ENCODE results near the gene SNCAIP.
"Not testable (repeated sequence)": the region's sequence is repeated elsewhere in the genome, so short reads cannot be mapped to it uniquely, and the experiment has no call there.

SNCAIP gene

GRCh38 chr5:122315521-122315920 lies 3.5 kb downstream of the SNCAIP start:
- DNase-seq (ENCODE audit: low read depth): no peak

- DNase-seq (ENCODE audit: low read depth): no peak
Observed at GRCh38 chr5:122316656-122317055, 4.6 kb downstream of the SNCAIP start.

- DNase-seq (ENCODE audit: low read depth): no peak
Observed at GRCh38 chr5:122319897-122320296, 7.9 kb downstream of the SNCAIP start.

DNA sequence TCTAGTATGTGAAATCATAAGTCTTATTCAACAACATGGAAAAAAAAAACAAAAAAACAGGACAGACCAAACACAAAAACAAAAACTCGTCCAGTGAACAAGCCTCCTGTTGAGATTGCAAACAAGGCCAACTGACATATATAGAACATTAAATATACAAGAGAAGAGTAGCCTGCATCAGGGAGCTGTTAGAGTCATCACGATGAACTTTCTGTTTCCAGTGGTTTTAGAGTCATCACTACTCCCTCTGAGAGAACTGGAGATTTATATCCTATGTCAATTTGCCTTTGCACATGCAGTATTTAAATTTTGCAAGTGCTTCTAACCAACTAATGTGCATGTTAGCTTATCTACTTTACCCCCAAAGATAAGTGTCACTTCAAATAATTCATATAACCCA lies 9.9 kb downstream of the SNCAIP start:
- DNase-seq (ENCODE audit: low read depth): no peak

GRCh38 chr5:122322801-122323548 lies 10.9 kb downstream of the SNCAIP start:
- DNase-seq (ENCODE audit: low read depth): no peak

DNA sequence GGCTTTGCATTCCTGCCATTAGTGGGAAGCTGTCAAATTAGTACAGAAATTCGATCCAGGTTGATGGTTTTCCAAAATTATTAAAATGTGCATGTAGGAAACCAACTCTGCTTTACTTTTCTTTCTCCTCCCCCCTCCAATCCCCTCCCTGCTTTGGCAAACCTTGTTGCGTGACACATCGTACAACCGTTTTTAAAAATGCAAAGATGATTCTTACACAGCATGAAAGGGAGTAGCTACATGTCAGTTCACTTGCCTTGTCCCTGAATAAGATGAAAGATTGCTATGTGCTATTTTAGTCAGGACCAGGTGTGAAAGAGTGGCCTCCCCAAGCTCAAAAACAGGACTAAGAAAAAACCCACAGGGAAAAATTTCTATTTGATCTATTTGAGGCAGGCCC lies 11.7 kb downstream of the SNCAIP start:
- no peak for DNase-seq (ENCODE audit: low read depth)

GRCh38 chr5:122327110-122327509 lies 15.1 kb downstream of the SNCAIP start:
- DNase-seq (ENCODE audit: low read depth): no peak

DNA sequence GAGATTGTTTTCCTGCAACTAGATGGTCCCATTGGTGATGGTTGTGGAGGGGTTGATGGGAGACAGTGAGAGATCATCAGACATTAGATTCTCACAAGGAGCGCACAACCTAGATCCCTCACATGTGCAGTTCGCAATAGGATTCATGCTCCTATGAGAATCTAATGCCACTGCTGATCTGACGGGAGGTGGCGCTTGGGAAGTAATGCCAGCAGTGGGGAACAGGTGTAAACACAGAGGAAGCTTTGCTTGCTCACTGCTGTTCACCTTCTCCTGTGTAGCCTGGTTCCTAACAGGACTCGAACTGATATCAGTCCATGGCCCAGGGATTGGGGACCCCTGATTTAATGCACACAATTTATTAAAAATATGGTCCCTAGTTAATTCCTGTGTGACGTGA lies 18.8 kb downstream of the SNCAIP start:
- no peak for DNase-seq (ENCODE audit: low read depth)

- DNase-seq (ENCODE audit: low read depth): no peak
Observed at GRCh38 chr5:122332599-122333555, 20.8 kb downstream of the SNCAIP start.

DNA sequence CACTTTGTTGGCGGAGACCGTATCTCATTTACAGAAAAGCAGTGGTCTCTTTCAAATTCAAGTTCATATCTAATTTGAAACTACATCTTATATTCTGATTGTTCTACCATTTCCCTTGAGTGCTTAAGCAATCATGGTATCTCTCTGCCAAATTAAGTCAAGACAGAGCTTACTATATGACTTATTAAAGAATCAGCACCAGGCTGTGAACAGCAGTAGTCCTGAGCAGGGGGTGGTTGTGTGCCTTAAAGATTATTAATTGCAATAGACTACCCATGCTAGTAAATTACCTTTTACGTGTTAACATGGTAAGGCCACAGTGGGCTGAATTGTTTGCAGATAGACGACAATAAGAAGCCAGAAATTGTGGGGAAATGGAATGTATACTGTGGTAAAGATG lies 21.5 kb downstream of the SNCAIP start:
- no peak for DNase-seq (ENCODE audit: low read depth)

DNA sequence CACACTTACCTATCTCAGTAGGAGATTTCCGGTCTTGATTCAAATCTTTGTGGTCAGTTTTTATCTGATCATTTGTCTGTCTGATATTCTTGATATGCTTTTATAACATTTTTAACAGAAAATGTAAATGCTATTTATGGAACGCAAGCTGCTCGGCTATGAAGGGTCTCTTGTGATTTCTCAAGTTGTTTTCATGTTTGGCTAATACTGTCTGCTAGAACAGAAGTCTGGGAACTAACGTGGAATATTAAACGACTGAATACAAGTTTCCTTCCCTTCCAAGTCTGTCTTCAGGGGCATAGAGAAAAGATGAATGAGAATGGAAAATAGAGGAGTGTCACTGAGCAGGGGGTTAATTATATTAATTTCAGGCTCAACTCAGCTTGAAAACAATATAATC lies 27.6 kb downstream of the SNCAIP start:
- no peak for DNase-seq (ENCODE audit: low read depth)

DNA sequence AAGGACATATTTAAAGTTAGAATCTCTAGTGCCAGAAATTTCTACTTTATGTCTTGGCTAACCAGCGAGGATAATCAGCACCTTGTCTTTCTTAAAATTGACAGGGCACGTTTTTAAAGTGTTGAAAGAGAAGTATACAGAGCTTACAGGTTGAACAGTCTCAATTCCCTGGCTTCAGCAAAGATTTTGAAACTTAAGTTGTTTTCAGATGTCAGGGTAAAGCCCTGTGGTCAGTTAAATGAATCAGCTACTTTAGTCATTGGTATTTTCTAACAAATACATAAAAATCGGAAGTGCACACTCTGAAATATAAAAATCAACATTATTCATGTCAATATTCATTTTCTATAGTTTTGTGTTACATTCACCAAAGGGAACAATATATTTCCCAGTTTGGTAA lies 29.1 kb downstream of the SNCAIP start:
- no peak for DNase-seq (ENCODE audit: low read depth)

DNA sequence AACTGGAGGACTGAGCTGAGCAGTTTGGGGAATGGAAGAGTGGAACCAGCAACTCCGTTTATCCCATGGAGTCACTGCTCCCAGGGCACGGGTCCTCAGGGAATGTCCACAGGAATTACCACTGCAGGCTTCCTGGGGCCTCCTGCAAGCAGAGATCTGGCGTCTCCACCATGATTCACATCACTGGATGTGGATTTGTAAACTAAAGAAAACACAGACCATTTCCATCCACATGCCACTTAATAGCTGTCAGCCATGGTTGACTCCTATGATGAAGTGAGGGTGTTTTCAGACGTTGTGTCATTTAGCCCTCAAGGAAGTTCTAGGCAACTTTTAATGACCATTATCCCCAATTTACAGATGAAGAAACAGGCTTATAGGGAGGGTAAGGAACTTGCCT lies 30.2 kb downstream of the SNCAIP start:
- DNase-seq (ENCODE audit: low read depth): no peak

- DNase-seq (ENCODE audit: low read depth): no peak
Observed at GRCh38 chr5:122346897-122347581, 35.0 kb downstream of the SNCAIP start.

GRCh38 chr5:122350496-122350895 lies 38.5 kb downstream of the SNCAIP start:
- no peak for DNase-seq (ENCODE audit: low read depth)

DNA sequence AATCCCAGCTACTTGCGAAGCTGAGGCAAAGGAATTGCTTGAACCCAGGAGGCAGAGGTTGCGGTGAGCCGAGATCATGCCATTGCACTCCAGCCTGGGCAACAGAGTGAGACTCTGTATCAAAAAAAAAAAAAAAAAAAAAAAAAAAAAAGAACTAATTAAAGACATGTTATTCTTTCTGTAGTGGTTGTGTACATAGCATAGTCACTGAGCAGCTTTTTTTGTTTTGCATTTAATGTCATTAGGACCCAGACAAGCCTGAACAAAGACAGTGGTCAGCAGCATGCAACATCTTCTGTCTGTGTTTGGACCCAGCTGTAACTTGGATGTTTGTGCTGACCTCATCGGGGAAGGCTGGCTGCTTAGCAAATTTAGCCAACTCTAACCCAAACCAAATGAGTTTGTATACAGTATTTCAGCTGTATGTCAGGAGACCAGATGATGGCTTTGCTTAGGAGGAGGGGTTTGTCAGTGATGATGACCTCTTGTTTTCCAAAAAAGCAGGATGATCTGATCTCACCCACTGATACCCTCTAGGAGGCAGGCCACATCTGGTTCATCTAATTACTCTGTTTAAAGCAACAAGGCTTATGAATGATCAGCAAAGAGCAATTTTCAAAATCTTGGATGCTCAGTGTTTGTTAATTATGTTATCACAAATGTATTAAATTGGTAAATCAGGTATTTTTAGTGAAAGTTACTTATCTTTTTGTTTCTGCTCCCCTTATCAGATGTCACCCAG lies 39.5 kb downstream of the SNCAIP start:
- DNase-seq (ENCODE audit: low read depth): no peak

DNA sequence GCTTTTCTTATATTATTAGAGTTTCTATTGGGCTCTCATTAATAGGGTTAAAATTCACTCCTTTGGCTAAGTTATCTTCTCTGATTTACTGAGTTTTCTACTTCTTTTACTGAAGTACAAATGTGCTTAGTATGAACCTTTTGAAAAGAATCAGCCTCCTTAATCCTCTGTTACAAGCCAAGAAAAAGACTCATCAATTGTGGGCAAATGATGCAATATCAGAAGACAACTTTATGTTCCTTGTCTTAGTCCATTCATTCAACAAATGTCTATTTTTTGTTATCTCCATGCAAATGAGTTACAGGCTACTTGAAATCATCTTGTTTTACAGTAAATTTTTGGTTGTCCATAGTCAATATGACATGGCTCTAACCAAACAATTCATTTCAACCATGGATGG lies 40.3 kb downstream of the SNCAIP start:
- DNase-seq (ENCODE audit: low read depth): no peak

DNA sequence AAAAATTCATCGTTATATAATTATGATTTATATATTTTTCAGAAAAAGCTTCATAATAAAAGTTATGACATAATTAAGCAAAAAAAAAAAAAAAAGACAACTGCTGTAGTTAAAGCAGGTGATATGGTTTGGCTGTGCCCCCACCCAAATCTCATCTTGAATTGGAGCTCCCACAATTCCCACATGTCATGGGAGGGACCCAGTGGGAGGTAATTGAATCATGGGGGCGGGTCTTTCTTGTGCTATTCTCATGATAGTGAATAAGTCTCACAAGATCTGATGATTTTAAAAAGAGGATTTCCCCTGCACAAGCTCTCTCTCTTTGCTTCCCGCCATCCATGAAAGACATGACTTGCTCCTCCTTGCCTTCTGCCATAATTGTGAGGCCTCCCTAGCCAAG lies 41.3 kb downstream of the SNCAIP start:
- not testable (repeated sequence) for DNase-seq (ENCODE audit: low read depth)

GRCh38 chr5:122354293-122354692 lies 42.3 kb downstream of the SNCAIP start:
- DNase-seq (ENCODE audit: low read depth): no peak

DNA sequence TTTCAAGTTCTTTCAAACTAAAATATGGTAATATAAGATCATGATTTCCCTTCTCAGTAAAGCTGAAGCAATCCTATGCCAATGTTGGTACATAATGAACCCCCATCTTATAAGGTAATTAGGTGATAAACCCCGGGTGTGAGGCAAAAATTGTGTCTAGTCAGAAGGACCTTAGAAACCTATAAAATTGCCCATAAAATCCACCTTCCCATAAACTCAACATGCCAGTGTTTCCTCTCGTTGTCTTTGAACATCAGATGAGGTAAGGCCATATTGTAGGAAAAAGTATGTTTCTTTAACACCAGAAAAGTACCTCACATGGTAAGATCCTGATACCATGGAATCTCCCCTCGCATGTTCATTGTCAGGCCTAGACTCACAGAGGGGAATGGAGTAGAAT lies 43.3 kb downstream of the SNCAIP start:
- no peak for DNase-seq (ENCODE audit: low read depth)

GRCh38 chr5:122356855-122357254 lies 44.8 kb downstream of the SNCAIP start:
- no peak for DNase-seq (ENCODE audit: low read depth)

DNA sequence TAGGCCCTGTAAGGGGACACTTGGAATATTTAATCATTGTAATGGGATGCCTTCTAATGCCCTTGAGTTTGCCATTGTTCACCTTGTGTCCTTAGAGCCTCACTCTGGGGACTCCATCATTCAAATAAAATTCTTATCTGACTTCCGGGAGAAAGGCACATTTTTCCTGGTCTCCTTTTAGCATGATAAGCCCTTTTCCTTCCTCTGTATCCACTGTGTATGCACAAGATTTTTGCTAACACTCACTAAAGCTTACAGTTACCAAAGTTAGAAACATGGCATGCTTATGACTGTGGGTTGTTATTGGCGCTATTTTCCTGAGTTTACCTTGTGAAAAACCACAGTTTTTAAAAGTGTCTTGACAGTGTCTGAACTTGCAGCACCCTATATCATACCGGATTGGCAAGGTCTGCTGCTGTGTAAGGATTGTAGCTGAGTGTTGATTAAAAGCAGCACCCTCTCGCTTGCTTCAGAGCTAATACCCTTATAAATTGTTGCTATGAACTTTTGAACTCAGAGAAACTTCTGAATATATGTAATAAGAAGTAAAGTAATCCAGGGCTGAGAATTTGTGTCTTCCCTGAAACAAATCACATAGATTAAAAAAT lies 46.4 kb downstream of the SNCAIP start:
- no peak for DNase-seq (ENCODE audit: low read depth)
